ENCODE measurements around the gene ARID3A.

DNA sequence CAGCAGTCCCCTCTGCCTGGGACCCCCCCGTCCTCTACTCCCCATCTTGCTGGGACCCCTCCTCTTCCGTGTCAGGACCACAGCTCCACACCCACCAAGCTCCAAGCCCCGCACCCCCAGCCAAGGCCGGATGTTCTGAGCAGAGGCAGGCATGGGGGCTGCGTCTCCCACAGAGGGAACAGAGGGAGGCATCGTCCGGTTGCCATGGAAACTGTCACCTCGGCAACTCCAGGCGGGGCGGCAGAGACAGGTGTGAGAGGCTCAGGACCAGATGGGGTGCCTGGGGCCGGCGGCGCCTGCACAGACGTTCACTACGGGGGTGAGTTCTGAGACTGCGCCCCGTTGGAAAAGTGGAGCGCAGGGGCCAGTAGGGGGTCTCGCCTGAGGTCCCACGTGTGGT lies 27.2 kb upstream of the ARID3A start:
- TF ChIP-seq REST (IDR thresholded peaks at IDR 0.05; ENCODE audit: insufficient replicate concordance, low read depth) = no peak
- no peak for TF ChIP-seq POLR2AphosphoS5 (IDR thresholded peaks at IDR 0.05; ENCODE audit: low read depth)
- TF ChIP-seq, protein P1, sequence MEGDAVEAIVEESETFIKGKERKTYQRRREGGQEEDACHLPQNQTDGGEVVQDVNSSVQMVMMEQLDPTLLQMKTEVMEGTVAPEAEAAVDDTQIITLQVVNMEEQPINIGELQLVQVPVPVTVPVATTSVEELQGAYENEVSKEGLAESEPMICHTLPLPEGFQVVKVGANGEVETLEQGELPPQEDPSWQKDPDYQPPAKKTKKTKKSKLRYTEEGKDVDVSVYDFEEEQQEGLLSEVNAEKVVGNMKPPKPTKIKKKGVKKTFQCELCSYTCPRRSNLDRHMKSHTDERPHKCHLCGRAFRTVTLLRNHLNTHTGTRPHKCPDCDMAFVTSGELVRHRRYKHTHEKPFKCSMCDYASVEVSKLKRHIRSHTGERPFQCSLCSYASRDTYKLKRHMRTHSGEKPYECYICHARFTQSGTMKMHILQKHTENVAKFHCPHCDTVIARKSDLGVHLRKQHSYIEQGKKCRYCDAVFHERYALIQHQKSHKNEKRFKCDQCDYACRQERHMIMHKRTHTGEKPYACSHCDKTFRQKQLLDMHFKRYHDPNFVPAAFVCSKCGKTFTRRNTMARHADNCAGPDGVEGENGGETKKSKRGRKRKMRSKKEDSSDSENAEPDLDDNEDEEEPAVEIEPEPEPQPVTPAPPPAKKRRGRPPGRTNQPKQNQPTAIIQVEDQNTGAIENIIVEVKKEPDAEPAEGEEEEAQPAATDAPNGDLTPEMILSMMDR (IDR thresholded peaks at IDR 0.05; ENCODE audit: insufficient read depth, low read length) = no peak
- TF ChIP-seq SPI1 (IDR thresholded peaks at IDR 0.05; ENCODE audit: borderline replicate concordance, low read depth) = no peak

All from HL-60 (cell line).